ENCODE measurements around the gene DNM3.

DNM3 gene

DNA sequence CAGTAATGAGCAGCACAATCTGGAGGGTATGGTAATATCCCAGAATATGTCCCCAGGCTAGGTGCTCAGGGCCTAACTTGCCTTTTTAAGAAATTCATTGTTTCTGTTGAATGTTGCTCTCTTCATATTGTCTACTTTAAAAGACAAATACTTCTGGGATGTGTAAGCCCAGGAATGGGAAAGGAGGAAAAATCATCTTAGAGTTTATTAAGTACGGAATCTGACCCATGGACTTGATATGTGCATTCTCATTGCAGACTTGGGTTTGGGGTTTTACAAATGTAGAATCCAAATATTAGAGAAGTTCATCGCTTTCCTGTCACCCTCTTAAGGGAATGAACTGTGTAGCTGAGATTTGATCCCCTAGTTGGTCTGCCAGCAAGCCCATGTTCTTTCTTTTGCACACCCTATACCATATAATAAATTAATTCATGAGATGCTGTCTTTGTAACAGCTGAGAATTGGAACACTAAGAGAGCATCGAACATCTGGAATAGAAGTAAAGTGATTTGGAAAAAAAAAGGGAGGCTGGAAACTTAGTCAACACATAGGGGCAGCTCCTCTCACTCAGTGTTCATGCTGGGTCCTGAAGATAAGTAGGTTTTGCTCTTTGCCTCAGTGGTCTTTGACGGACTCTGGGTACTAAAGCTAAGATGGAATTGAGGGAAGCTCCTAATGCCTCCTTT is 343.4 kb downstream of the DNM3 start:
- H3K9me3 Mint-ChIP-seq = peaks cover 6% of the 10 kb centered on the region
- peaks cover 70% of the 10 kb centered on the region for H3K4me1 Mint-ChIP-seq
- H3K27ac Mint-ChIP-seq = peak overlapping the region; percentile 89 to 99 (median 98)
- peak overlapping the region in 2 of 3 experiments; percentile 2 to 30 for H3K4me3 Mint-ChIP-seq
- peaks cover 3% of the 10 kb centered on the region for H3K36me3 Mint-ChIP-seq (ENCODE audit: low read depth)
- H3K27me3 Mint-ChIP-seq (ENCODE audit: low read depth) = no peaks in the 10 kb centered on the region
- TF ChIP-seq, protein P1, sequence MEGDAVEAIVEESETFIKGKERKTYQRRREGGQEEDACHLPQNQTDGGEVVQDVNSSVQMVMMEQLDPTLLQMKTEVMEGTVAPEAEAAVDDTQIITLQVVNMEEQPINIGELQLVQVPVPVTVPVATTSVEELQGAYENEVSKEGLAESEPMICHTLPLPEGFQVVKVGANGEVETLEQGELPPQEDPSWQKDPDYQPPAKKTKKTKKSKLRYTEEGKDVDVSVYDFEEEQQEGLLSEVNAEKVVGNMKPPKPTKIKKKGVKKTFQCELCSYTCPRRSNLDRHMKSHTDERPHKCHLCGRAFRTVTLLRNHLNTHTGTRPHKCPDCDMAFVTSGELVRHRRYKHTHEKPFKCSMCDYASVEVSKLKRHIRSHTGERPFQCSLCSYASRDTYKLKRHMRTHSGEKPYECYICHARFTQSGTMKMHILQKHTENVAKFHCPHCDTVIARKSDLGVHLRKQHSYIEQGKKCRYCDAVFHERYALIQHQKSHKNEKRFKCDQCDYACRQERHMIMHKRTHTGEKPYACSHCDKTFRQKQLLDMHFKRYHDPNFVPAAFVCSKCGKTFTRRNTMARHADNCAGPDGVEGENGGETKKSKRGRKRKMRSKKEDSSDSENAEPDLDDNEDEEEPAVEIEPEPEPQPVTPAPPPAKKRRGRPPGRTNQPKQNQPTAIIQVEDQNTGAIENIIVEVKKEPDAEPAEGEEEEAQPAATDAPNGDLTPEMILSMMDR (IDR thresholded peaks at IDR 0.05; ENCODE audit: unreplicated experiment in 3 of 3) = no peak

DNA sequence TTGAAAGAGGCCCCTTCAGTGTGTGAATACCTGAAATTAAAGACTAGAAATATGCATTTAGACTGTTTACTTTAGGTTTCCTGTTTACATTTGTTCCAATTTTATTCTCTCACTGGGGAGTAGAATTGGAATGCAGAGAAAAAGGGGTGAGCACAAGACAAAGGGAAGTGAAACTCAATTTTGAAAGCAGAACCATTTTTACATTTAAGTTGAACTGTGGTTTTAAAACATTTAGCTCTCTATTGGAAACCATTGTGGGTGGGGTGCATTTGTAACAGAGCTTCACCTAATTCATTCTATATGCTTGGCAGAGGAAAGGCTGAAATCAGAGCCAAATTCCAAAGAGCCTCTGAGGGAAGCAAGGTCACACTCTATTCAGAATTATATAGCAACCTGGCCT is 343.9 kb downstream of the DNM3 start:
- Mint-ChIP-seq H3K4me1 (peaks cover 65% of the 10 kb centered on the region), H3K27me3 (ENCODE audit: low read depth) (no peaks in the 10 kb centered on the region), H3K27ac (peak overlapping the region; percentile 89 to 99 (median 98)), H3K9me3 (peaks cover 9% of the 10 kb centered on the region), H3K36me3 (ENCODE audit: low read depth) (peaks cover 6% of the 10 kb centered on the region), H3K4me3 (peak overlapping the region in 1 of 3 experiments; percentile 30)
- TF ChIP-seq, protein P1 (IDR thresholded peaks at IDR 0.05; ENCODE audit: unreplicated experiment in 3 of 3) = no peak

DNA sequence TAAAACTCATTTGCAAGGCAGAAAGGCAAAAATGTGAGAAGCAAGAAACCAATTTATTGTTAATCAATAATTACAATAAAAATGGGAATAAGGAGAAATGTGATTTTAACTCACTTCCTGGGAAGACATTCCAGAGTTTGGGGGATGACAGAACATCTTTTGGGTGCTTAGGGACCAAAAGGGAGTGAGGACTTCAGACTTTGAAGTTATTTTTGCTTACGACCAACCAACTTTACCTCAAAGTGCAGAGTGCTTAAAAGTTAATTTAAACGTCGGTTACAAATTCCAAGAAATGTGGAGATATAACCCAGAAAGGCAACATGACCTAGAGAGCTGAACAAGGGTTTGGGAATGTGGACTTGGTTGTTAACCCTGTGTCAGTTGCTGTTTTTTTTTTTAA is 344.7 kb downstream of the DNM3 start:
- TF ChIP-seq, protein P1 (IDR thresholded peaks at IDR 0.05; ENCODE audit: unreplicated experiment in 3 of 3) = no peak
- Mint-ChIP-seq H3K4me1 (peaks cover 59% of the 10 kb centered on the region), H3K27ac (peak overlapping the region; percentile 89 to 99 (median 98))

DNA sequence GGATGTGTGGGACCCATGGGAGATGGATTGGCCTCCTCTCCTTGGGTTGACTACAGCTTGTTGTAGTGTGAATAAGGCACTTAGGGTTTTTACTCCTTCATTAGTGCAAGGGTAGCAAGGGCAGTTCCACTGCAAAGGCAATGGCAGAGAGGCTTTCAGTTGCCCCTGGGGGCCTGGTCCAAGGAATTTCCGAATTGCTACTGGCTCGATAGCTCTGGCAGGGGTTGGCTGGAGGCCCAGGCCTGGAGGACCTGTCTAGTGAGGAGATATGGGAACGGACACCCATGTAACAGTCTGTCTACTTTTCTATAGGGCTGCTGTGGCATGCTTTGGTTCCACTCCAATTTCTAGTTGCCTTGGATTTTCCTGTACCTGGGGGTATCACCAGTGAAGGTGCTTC is 360.3 kb downstream of the DNM3 start:
- H3K4me3 Mint-ChIP-seq = no peak overlapping the region
- peaks cover 44% of the 10 kb centered on the region for H3K9me3 Mint-ChIP-seq
- H3K36me3 Mint-ChIP-seq (ENCODE audit: low read depth) = peaks cover 35% of the 10 kb centered on the region
- H3K27ac Mint-ChIP-seq = peak overlapping the region; percentile 69 to 85 (median 78)
- H3K27me3 Mint-ChIP-seq (ENCODE audit: low read depth) = no peaks in the 10 kb centered on the region
- TF ChIP-seq, protein P1 (IDR thresholded peaks at IDR 0.05; ENCODE audit: unreplicated experiment in 3 of 3) = no peak
- H3K4me1 Mint-ChIP-seq = peaks cover 29% of the 10 kb centered on the region

More for the DNA sequence above, 344.7 kb downstream of the DNM3 start:
- H3K9me3 Mint-ChIP-seq = peaks cover 10% of the 10 kb centered on the region
- H3K4me3 Mint-ChIP-seq = no peak overlapping the region
- no peaks in the 10 kb centered on the region for H3K27me3 Mint-ChIP-seq (ENCODE audit: low read depth)
- peaks cover 7% of the 10 kb centered on the region for H3K36me3 Mint-ChIP-seq (ENCODE audit: low read depth)

DNA sequence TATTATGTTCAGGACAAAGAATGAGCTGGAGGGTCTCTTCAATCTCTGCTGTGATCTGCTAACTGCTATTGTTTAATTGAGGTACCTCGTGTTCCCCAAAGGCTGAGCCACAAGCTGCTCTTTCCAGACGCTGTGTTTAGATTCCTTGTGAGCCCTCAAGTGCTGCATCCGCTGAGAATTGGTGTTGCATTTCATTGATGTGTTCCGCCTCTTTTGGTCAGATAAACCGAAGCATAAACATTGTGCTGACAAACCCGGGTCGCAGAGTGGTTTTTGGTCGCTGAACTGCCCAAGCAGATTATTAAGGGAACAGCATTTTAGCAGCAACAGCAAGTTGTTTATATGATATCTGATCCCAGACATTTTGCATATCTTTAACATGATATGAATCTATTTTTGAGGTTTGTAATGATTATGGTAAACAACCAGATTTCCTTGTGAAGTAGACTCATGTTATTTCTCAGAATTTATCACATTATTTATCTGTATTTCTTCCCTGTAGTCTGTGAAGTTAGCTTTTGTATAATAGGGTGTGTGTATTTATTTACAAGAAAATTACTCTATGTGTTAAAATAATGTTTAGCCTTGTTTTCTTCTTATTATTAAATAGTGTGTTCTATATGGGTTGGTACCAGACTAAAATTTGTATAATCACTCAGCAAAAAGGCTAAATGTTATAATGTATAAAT is 362.0 kb downstream of the DNM3 start:
- Mint-ChIP-seq H3K27ac (peak overlapping the region; percentile 24 to 91 (median 64)), H3K36me3 (ENCODE audit: low read depth) (peaks cover 25% of the 10 kb centered on the region), H3K27me3 (ENCODE audit: low read depth) (no peaks in the 10 kb centered on the region), H3K4me1 (peaks cover 29% of the 10 kb centered on the region), H3K4me3 (no peak overlapping the region), H3K9me3 (peaks cover 30% of the 10 kb centered on the region)
- TF ChIP-seq, protein P1 (IDR thresholded peaks at IDR 0.05; ENCODE audit: unreplicated experiment in 3 of 3) = no peak
